Lower lobe of right lung (tissue), 2 donors: ENCODE measurements around the gene RBM38. TPM values are rescaled to one million over a fixed set of nuclear protein-coding genes. Genes with fewer than 3 reads are reported as not detected.
A peak's percentile ranks its signal among the peaks of the same experiment; 100 is the strongest.

Experiments used
- ATAC-seq, 2 donors: fragments of 200-7000 bp; cut with Tn5 transposase; one replicate each; pipeline ENCODE4 v1.9.1; 2020 to 2022; ENCODE audit warnings: mild to moderate bottlenecking in 2 of 2, moderate library complexity in 2 of 2
- DNase-seq: peaks from one replicate; pipeline ENCODE4 v3.0.0-alpha.2; 2020
- H3K27ac ChIP-seq: fragments of 200-600 bp; one replicate; pipeline ENCODE4 v1.8.0; 2022
- H3K27me3 ChIP-seq: fragments of 200-600 bp; one replicate; pipeline ENCODE4 v1.8.0; 2022; ENCODE audit warnings: low read depth
- H3K36me3 ChIP-seq: fragments of 200-600 bp; one replicate; pipeline ENCODE4 v1.8.0; 2022; ENCODE audit warnings: mild to moderate bottlenecking
- H3K4me1 ChIP-seq: fragments of 200-600 bp; one replicate; pipeline ENCODE4 v1.8.0; 2022
- H3K4me3 ChIP-seq: fragments of 200-600 bp; one replicate; pipeline ENCODE4 v1.8.0; 2022; ENCODE audit warnings: mild to moderate bottlenecking
- H3K9me3 ChIP-seq: fragments of 200-600 bp; one replicate; pipeline ENCODE4 v1.8.0; 2022
- intact Hi-C: fragments of 100-400 bp; cut with DNase I; formaldehyde crosslinking; loops from one replicate; pipeline ENCODE4 v1.11.0; 2022
- total RNA-seq: library from RNA; stranded (reverse); fragmentation: NEBNext Ultra II Directional; extraction: Animal tissue kit (Norgen Biotek cat#: 25700); gene quantifications from one replicate; pipeline ENCODE4 v1.2.1, GENCODE V29; 2021
- TF ChIP-seq, protein P1 (sequence below): fragments of 200-600 bp; IDR thresholded peaks from one replicate; pipeline ENCODE4 v1.8.0; 2022; ENCODE audit warnings: antibody characterized with exemption, mild to moderate bottlenecking
- donor health status: DM: no; HTN: yes; CAD: no; lungs with severe emphysema.

RBM38 gene
- total RNA-seq, 1 donor from 2014 or later = 15.5 TPM

- peak overlapping the region; percentile 18 for H3K27ac ChIP-seq
- H3K4me3 ChIP-seq = no peak overlapping the region
- peaks cover 55% of the 10 kb centered on the region for H3K4me1 ChIP-seq
- intact Hi-C loops = no loop called here
- TF ChIP-seq, protein P1, sequence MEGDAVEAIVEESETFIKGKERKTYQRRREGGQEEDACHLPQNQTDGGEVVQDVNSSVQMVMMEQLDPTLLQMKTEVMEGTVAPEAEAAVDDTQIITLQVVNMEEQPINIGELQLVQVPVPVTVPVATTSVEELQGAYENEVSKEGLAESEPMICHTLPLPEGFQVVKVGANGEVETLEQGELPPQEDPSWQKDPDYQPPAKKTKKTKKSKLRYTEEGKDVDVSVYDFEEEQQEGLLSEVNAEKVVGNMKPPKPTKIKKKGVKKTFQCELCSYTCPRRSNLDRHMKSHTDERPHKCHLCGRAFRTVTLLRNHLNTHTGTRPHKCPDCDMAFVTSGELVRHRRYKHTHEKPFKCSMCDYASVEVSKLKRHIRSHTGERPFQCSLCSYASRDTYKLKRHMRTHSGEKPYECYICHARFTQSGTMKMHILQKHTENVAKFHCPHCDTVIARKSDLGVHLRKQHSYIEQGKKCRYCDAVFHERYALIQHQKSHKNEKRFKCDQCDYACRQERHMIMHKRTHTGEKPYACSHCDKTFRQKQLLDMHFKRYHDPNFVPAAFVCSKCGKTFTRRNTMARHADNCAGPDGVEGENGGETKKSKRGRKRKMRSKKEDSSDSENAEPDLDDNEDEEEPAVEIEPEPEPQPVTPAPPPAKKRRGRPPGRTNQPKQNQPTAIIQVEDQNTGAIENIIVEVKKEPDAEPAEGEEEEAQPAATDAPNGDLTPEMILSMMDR = no peak
- no peaks in the 10 kb centered on the region for H3K27me3 ChIP-seq
- ATAC-seq (peak; percentile 44 to 65), DNase-seq (peak; percentile 87)
- H3K36me3 ChIP-seq = no peaks in the 10 kb centered on the region
- no peaks in the 10 kb centered on the region for H3K9me3 ChIP-seq
Measured at GRCh38 chr20:57435498-57436222, 44.5 kb downstream of the RBM38 start.

GRCh38 chr20:57436223-57436545 is 45.0 kb downstream of the RBM38 start:
- intact Hi-C loops = no loop called here
- Histone ChIP-seq H3K4me3 (no peak overlapping the region), H3K9me3 (no peaks in the 10 kb centered on the region), H3K36me3 (no peaks in the 10 kb centered on the region), H3K4me1 (peaks cover 57% of the 10 kb centered on the region), H3K27me3 (no peaks in the 10 kb centered on the region), H3K27ac (peak overlapping the region; percentile 18)
- TF ChIP-seq, protein P1 = no peak
- no peak for ATAC-seq
- DNase-seq = no peak

DNA sequence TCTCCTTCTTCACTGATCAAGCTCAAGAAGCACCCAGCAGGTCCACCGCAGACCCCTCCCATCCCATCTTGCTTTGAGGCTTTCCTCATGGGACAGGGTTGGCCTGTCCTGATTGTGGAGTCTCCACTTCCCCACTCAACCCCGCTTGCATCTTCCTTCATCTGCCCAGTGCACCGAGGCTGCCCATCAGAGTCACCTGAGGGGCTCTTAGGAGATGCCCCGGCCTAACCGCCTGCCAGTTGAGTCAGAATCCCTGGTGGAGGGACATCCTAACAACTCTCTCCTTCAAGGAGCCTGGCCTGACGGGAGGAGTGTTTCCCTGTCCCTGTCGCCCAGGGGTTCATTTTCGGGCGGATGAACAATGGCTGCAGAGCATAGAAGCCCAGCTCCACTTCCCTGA is 46.1 kb downstream of the RBM38 start:
- H3K27ac ChIP-seq = no peak overlapping the region

GRCh38 chr20:57437672-57438330 is 46.6 kb downstream of the RBM38 start:
- peaks cover 51% of the 10 kb centered on the region for H3K4me1 ChIP-seq
- no peak overlapping the region for H3K27ac ChIP-seq
- intact Hi-C loops = no loop called here
- DNase-seq (no peak), ATAC-seq (no peak)
- no peak overlapping the region for H3K4me3 ChIP-seq
- H3K9me3 ChIP-seq = no peaks in the 10 kb centered on the region
- TF ChIP-seq, protein P1 = no peak
- H3K27me3 ChIP-seq = no peaks in the 10 kb centered on the region
- H3K36me3 ChIP-seq = no peaks in the 10 kb centered on the region

More for the DNA sequence above, 46.1 kb downstream of the RBM38 start:
- ATAC-seq (no peak), DNase-seq (no peak)
- intact Hi-C loops = no loop called here
- Histone ChIP-seq H3K4me1 (peaks cover 56% of the 10 kb centered on the region), H3K36me3 (no peaks in the 10 kb centered on the region), H3K27me3 (no peaks in the 10 kb centered on the region), H3K9me3 (no peaks in the 10 kb centered on the region), H3K4me3 (no peak overlapping the region)
- TF ChIP-seq, protein P1 = no peak

DNA sequence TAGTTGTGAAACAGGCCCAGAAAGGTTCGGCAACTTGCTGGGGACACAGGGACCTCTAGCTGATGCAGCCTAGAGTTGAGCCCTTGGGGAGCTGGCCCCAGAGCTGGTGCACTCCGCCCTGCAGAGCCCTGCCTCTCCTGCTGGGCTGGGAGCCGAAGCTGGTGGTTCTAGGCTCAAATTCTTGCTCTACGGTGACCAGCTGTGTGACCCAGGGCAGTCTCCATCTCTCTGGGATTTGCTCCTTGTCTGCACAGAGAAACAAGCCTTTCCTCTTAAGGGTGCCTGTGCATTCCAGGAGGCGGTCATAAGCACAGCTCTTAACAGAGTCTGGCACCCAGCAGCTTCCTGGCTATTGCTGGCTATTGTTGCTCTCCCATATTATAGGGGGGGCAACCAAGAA is 47.4 kb downstream of the RBM38 start:
- DNase-seq = no peak
- Histone ChIP-seq H3K27me3 (no peaks in the 10 kb centered on the region), H3K36me3 (no peaks in the 10 kb centered on the region), H3K4me1 (peaks cover 43% of the 10 kb centered on the region), H3K27ac (peak overlapping the region; percentile 41), H3K9me3 (no peaks in the 10 kb centered on the region), H3K4me3 (no peak overlapping the region)
- TF ChIP-seq, protein P1 = no peak
- peak; percentile 19 to 62 for ATAC-seq
- intact Hi-C loops = no loop called here
